Fibroblast of skin of right quadriceps (primary cell): ENCODE results near the gene RAD51B.

Experiments
- DNase-seq: peaks from one replicate; pipeline ENCODE4 v3.0.0-alpha.2; 2013

The RAD51B gene

DNA sequence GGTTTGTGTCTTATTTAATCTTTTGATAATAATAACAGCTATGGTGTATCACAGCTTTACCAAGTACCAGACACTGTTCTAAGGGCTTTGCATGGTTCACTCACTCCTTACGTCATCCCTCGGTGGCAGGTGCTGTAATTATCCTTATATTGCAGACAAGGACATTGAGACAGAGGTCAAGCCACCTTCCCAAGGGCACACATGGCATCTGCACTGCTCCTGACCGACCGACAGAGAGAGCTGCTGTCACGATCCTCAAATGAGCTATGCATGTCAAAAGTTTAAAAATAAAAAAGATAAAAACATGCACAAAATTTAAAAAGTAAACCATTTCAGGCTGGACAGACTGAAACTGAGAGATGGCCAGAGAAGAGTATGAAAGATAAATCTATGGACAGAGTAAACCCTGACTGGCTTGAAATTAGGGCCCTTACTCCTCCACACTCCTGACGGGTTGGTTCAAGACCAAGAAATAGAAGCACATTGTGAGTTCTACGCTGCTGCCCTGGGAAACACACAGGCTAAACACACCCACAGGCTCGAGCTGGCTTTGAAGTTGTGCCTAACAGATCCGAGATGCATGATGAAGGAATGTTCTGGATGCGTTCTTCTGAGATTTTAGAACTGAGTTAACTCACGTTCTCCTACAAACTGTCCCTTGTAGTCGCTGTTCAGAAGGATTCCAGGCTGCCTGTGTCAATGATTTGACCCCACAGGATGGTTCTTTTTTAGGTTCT is 704.6 kb downstream of the RAD51B start:
- DNase-seq: no peak

DNA sequence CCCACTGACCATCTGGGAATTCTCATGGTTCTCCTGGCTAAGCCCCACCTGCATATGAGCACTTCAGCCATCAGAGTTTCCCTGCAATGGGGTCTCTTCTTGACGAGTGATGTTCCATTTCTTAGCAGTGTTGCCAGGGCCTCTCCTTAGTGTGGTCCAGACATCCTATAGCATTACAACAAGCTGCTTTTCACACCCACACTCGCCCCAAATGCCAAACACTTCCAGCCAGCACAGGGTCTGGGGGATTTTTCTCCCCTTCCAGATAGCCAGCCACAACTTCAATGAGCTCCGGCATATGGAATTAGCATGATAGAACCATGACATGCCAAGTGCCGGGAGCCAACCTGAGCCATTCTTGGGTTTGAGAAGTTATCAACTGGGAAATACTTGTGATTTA is 705.9 kb downstream of the RAD51B start:
- no peak for DNase-seq

DNA sequence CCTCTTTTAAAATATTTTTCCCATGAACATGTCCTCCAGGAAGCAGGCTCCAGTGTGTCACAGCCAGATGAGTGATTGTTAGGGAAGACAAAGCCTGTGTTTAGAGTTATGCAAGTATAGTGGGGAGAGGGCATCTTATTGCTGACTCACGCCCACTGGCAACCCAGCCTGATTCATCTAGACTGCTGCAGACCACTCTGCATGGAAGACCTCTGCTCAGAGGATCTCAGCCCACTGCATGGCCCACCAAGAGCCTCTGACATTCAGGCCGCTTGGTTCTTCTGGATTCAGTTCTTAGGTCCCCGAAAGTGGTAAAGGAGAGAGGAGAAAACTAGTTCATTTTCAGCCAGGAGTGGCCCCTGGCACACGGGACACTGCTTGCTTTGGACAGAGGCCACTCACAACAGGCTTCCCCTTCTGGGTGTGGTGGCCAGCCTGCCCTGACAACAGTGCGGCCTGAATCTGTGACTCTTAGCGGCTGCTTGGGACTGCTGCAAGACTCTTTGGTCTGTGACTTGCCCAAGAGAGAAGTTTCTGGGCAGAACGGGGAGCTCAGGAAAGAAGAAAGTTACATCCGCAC is 707.0 kb downstream of the RAD51B start:
- no peak for DNase-seq

DNA sequence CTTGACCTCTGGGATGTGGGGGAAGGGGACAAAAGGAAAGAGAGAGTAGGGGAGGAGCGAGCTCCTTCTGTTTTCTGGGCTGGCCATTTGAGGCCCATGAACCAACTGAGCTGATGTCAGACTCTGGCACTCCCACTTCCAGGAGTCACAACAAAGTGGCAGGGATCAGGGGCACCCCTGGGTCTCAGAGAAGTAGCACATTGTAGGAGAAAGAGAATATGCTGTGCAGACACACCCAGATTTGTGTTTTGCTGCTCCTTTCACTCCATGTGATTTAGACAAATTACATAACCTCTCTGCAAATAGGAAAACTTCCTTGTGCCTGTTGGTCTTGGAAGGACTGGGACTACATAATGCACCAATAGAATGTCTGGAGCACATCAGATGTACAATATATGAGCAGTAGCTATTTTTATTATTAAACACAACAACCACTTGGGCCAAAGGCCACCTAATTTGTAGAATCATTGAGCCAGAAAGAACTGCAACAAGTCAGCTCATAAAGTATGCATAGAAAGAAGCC is 707.8 kb downstream of the RAD51B start:
- DNase-seq: no peak

DNA sequence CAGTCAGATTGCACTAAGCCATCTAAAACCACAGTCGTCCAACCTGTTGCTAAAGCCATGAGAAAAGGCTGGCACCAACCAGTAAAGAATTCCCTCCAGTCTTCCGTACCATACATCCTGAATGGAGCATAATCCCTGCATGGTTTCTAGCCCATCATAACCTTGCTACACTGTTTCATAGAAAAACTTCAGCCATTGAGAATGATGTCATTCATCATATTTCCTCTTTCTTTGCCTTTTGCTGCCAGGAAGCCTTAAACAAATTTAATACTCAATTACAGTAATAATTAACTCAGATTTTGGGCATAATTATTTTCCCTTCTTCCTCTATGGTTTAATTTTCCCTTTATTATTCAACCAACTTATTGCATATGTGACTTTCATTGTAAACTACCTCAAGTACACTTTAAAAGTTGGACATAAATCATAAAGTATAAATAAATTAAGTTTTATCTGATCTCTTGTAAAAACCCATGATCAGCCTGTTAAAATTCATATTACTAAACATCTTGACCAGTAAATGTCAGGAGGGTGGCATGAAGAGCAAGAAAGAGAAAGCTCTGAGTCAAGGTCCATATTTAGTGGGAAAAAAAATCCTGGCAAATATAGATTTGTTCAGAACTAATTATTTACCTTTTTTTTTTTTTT is 708.6 kb downstream of the RAD51B start:
- no peak for DNase-seq

DNA sequence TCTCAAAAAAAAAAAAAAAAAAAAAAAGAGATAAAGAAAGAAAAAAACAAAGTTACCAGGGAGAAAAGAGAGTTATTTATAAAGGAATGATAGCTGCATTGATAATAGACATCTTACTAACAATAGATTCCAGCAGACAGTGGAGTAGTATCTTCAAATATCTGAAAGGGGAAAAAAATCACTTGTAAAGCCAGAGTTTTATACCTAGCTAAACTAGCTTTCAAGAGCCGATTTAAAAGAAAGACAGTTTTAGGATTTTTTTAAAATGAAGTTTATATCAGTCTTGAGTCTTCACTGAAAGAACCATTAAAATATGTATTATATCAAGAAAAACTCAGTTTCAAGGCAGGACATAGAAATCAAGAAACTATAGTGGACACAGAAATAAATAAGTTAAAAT is 710.9 kb downstream of the RAD51B start:
- no peak for DNase-seq

DNA sequence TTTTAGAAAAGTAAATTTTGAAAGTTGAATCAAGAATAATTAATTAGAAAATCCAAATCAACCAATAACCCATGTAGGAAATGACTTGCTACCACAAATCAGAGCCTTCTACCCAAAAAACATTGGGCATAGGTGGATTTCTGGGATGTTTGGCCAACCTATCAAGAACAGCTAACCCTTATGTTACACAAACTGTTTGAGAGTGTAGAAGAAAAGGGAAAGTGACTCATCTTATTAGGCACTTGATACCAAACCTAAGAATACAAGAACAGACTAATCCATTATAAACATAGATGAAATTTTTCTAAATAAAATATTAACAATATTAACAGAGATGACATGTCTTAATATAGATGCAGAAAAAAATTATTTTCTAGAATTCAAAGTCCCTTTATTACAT is 712.9 kb downstream of the RAD51B start:
- no peak for DNase-seq

DNA sequence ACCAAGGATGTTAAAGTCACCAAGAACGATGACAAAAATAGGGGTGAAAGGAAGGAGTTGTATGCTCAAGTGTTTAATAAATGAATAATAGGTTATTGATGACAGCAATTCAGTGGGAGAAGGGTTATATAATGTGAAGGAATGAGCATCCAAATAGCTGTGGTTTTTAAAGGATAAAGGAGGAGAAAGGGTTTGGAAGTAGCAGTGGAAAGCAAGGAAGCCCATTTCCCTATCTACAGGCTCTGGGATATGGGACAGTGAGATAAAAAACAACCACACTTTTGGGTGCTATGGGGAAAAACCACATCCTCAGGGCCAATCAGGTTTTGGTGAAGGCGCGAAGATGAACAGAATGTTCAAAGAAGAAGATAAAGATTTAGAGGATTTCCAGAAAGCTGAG is 714.7 kb downstream of the RAD51B start:
- DNase-seq: no peak

DNA sequence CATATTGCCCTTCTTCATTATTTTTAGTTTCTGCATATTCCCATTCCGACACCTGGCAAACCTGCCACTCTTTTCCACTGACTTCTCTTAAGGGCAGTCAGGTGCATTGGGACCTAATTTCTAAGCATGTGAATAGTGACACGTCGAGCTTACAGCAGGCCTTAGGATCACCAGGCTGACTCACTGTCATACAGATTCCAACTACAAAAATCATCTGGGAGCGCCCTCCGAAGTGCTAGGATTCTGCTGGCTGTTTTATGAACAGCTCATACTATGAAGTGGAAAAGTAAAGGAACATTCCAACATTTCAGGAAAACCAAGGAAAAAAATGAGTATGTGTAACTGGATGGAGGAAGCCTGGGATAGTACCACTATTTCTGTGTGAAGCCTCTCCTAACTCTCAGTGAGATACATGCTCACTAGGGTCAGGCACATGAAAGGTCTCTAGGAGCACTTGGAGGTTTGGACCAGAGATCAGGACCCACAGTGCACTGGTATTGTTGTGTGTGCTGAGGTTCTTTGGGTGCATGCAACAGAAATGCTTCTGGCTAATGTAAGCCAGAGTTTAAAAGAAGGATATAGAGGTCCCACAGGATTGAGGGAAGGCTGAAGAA is 715.9 kb downstream of the RAD51B start:
- DNase-seq: peak; percentile 96

DNA sequence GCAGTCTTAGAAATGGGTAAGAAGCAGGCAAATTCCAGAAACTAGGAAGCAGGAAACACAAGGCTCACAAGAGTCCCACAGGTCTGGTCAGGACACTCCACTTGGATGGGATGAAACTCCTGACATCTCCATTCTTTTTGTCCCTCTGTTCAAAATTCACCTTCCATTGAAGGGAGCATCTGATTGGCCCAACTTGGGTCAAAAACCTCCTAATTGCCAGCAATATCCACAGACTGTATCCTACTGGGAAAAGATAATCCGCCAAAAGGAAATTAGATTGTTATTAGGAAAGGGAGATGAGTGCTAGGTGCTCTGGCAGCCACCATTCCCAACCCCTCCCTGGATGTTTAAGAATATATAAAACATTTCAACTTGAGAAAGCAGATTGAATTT is 716.4 kb downstream of the RAD51B start:
- DNase-seq: no peak

DNA sequence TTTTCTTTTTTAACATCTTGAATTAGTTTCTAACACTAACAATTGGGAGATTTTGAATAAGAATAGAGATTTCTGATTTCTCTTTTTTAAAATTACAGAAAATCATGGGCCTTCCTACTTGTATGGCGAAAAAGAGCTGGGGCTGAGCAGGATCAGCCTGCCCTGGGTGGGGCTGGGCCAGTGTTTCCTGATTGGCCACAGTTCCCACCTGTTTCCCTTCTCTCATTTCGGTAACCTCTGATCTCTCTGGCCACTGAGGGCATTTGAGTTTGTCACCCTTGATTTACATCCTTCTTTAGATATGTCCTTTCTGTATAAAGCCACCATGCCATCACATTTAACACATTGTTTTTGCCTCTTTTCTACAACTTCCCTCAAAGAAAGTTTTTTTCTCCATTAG is 719.1 kb downstream of the RAD51B start:
- no peak for DNase-seq

DNA sequence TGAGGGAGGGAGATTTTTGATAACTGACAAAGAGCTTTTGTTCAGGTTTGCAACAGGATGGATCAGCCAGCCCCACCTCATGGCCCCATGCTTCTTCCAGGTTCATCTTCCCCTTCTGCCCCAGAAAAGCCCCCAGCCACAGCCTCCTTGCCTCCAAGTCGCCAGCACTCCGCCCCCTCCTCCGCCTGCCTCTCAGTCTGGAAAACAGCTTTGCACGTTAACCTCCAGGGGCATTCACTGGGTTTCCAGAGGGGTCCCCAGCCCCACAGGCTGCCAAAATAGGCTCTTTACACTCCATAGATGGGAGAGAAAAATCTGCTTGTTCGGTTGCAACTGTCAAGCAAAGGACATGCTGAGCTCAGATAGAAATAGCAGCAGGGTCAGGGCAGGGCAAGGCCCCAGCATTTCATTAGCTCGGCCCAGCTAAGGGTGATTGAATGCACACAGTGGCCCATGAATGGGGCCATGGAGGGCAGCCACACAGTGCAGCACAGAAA is 719.7 kb downstream of the RAD51B start:
- DNase-seq: no peak

DNA sequence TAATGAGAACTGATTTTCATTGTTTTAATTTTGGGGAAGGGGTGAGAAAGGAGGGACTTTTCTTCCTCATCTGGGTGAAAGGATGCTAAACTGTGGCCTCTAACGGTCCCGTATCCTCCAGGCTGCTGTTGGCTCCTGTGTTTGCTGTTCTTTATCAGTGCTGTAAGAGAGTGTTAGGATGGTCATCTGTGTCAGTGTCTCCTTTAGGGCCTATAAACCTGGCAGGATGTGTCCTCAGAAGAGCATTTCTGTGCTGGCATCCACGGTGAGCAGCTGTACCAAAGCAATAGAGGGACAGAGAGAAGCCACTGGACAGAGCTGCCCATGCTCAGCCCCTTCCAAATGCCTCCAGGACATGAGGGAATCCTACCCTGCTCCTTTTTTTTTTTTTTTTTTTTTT is 720.2 kb downstream of the RAD51B start:
- no peak for DNase-seq

DNA sequence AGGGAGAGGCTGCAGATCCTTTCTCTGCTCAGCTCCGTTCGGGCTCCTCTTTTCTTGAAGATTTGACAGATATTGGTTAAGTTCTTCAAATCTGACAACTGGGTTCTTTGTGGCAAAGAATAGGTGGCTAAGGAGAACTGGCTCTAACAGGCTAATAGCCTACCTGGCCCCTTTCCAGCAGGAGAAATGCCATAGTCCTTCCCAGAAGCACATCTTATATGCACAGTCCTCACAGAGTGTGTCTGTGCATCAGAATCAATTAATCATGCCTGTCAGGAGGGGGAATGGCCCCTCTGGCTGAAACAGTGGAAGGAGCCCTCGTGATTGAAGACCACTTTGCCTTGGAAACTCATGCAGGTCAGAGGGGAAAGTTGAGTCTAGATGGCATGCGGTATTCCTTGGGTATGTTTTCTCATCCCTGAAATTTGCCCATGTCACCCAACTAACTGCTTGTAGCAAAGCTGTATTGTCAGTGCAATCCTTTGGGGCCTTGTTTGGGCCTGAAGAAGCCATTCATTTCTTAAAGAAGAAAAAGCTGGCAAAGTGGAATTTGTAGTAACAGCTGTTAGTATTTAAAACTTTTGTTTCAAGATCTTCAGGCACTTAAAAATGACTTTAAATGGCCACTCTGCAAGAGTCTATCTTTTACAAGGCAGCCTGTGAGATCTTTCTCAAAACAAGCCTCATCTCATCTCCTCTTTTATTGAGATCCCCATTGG is 721.8 kb downstream of the RAD51B start:
- no peak for DNase-seq

DNA sequence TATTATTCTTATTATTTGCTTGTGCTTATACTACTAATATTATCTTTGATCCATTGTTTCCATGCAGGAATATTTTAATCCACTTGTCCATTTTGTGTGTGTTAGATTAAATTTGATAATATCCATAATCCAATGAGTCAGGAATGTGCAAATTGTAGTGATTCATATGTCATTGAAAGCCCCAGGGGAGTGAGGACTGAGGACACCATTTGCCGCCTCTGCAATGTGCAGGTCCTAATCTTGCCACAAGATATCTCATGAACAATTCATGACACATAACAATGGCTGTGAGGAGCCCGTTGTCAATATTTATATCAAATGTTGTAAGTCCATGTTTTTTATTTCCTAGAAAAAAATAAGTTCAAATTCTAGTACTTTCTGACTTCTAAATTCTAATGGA is 722.8 kb downstream of the RAD51B start:
- no peak for DNase-seq

DNA sequence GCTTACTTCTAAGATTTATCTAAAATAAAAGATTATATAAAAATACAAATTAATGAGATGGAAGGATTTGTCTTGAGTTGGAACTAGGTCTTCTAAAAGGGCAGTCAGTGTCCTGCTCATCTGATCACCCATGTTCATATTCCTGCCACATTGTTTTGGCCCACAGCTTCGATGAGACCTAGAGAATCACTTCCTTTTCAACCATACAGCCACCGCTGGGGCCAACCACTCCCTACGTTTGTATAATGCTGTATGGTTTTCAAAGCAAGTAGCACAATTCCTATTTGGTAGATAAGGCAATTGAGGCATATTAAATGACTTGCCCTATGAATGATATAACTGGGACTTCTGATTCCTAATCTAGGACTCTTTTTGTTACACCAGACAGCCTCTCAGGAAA is 723.9 kb downstream of the RAD51B start:
- DNase-seq: no peak

DNA sequence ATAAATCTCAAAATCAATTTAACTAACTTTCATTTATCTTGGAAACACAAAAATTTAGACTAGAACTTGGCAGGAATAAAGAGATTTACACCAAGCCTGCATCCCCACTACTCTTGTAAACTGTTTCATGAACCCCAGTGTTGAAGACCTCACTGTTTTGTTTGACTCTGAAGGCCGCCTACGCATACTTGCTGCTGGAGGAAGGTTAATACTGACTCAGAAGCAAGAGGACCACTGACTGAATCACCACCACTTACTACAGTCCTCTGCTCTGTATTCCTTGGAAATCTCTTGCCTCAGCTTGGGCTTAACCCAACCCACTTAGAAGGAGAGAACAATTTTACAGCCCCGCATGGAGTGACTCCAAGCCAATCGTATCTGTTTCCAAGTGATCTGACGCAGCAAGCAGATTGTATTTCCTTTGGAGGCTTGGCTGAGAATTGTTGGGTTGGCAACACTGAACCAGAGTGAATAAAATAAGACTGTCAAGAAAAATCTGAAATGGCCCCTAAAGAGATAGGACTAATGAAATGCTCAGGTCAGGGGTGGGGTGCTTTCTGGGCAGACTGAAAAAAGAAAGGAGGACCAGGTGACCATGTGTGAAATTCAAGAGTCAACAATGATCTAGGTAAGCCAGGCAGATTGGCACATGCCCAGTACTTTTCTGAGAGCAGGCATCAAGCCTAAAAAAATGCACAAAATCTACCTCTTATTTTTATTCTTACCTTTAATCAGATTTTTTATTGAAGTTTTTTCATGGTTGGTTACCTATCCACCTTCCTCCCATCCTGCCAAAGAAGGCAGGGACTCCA is 724.7 kb downstream of the RAD51B start:
- DNase-seq: peak; percentile 97

DNA sequence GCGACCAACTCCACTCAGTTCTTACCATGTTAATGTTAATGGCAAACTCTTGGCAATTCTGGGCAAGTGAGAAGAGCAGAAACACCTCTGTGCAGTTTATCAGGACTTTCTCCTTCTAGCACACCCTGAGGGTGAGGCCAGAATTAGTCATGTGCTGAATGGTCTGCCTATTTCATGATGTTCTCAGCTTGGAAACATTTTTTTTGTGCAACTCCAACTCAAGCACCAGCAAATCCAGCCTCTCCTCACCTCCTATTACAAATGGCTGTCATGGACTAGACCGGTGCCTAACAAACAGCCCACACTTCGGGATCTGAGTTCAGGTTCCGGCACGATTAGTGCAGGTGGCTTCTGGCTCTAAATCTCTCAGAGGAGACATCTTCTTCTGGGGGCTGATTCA is 727.3 kb downstream of the RAD51B start:
- DNase-seq: peak; percentile 85

DNA sequence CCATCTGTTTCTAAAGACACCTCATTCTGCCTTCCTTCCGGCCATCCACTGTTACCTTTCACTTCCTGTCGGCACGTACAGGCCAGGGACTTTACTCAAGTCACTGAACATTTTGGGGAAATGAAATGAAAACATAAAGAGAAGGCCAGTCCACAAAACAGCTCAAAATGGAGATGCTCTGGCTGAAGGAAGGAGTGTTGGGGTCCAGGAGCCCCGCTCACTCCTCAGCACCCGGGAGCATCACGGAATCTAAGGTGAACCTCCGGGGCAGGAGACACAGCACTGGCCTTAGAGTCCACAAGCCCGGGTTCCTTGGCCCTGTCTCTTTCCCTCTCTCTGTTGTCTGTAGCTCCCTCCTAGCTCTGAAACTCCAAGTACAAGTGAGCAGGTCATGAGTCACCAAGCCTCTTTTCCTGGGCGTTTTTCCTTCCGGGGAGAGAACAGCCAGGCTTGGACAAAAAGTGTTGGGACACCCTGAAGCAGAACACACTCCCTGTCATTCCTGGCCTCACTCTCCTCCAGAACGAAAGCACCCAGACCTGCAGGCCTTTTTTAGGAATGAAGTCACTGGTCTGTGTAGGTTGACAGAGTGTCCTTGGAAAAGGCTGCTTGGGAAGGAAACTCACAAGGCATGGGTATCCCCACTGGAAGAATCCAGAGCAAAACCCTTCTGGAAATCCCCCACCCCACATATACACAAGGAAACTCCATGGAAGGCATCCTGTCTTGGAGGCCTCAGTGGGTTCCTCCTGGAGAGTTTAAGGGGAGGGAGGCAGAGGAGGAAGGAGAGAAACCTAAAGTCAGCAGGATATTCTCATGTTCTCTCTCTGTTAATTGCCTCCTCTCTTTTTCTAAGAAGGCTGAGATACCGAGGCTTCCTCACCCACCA is 728.0 kb downstream of the RAD51B start:
- peak; percentile 94 for DNase-seq

DNA sequence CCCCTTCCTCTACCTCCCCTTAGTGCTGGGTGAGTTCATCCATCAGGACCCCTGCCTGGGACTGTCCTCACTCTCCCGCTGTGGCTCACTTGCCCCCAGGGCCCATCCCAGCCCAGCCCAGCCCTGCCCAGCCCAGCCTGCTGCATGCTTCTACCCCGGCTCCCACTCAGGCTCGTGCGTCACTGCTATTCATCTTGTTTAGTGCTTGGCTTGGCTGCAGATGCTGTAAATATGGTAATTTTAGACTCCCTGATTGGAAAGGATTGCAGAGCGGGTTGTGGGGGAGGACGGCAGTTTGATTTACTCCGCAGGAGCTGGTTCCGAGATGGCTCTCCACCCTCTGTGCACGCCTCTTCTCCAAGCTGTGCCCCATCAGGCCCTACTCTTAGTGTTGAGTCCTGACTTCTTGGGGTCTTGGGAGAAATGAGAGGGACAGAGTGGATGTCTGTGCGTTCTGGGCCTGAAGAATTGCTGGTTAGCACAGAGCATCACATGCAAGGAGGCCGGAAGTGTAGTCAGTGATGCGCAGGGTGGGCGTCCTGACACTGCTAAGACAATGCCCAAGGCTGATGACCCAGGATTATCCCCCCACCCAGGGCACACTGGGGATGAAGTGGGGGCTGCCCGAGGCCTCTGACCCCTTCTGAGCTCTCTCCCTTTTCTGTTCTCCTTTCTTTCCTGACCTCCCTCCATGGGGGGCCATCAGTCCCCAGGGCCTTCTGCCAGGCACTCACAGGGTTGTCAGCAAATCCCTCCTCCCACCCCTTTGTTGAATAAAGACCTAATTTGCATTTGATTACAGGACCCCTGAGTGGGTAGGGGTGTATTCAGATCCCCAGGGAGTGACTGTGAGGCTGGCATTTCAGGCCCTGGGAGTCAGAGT is 728.9 kb downstream of the RAD51B start:
- peak; percentile 99 for DNase-seq
